GM10266 (cell line): ENCODE results near the gene C14orf132.
"Not testable (repeated sequence)": the region's sequence is repeated elsewhere in the genome, so short reads cannot be mapped to it uniquely, and the experiment has no call there.

Experiments
- DNase-seq: peaks from one replicate; pipeline ENCODE4 v3.0.0; 2012; ENCODE audit errors: extremely low spot score
- TF ChIP-seq, protein P1 (sequence below): IDR thresholded peaks from 2 replicates; pipeline ENCODE4 v1.5.1; 2012; ENCODE audit warnings: mild to moderate bottlenecking, low read depth; ENCODE audit not compliant: control insufficient read depth, insufficient read depth; ENCODE audit errors: missing control alignments

Gene C14orf132

GRCh38 chr14:96011131-96011530 is 28.0 kb upstream of the C14orf132 start:
- TF ChIP-seq, protein P1, sequence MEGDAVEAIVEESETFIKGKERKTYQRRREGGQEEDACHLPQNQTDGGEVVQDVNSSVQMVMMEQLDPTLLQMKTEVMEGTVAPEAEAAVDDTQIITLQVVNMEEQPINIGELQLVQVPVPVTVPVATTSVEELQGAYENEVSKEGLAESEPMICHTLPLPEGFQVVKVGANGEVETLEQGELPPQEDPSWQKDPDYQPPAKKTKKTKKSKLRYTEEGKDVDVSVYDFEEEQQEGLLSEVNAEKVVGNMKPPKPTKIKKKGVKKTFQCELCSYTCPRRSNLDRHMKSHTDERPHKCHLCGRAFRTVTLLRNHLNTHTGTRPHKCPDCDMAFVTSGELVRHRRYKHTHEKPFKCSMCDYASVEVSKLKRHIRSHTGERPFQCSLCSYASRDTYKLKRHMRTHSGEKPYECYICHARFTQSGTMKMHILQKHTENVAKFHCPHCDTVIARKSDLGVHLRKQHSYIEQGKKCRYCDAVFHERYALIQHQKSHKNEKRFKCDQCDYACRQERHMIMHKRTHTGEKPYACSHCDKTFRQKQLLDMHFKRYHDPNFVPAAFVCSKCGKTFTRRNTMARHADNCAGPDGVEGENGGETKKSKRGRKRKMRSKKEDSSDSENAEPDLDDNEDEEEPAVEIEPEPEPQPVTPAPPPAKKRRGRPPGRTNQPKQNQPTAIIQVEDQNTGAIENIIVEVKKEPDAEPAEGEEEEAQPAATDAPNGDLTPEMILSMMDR, result no peak
- no peak for DNase-seq

GRCh38 chr14:96011607-96012006 is 27.6 kb upstream of the C14orf132 start:
- TF ChIP-seq, protein P1, result no peak
- no peak for DNase-seq

DNA sequence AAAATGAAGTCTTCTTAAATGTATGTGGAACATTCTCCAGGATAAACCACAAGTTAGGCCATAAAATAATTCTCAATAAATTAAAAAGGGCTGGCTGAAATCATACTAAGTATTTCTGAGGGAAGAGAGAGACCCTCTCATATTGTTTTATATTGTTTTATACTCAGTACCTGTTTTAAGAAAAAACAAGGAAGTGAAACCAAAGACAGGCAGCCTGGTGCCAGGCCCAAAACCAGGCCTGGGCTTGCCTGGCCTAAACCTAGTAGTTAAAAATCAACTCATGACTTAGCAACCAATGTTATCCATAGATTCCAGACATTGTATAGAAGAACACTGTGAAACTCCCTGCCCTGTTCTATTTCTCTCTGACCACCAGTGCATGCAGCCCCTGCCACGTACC is 26.4 kb upstream of the C14orf132 start:
- not testable (repeated sequence) for DNase-seq

- no peak for DNase-seq
- TF ChIP-seq, protein P1, result no peak
Measured at GRCh38 chr14:96014176-96014575, 25.0 kb upstream of the C14orf132 start.

GRCh38 chr14:96016501-96017160 is 22.5 kb upstream of the C14orf132 start:
- no peak for DNase-seq
- TF ChIP-seq, protein P1, result no peak

DNA sequence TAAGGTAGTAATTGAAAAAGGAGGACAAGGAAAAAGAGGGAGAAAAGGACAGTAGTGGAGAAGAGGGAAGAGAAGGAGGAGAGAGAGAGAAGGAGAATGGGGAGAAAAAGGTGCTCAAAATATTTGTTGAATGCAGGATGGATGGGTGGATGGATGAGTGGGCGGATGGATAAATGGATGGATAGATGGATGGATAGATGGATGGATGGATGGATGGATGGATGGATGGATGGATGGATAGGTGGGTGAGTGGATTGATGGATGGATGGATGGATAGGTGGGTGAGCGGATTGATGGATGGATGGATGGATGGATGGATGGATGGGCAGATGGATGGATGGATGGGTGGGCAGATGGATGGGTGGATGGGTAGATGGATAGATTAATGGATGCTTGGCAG is 21.3 kb upstream of the C14orf132 start:
- DNase-seq, result no peak
- TF ChIP-seq, protein P1, result no peak

GRCh38 chr14:96027431-96028355 is 11.5 kb upstream of the C14orf132 start:
- no peak for DNase-seq
- TF ChIP-seq, protein P1, result no peak
